COR-L47 (cell line): ENCODE results near the gene LIN37.
A peak's percentile ranks its signal among the peaks of the same experiment; 100 is the strongest.

Experiments used
- DNase-seq: peaks from one replicate; lab custom pipeline; 2025; lab: John Stamatoyannopoulos, UW

Gene LIN37

DNA sequence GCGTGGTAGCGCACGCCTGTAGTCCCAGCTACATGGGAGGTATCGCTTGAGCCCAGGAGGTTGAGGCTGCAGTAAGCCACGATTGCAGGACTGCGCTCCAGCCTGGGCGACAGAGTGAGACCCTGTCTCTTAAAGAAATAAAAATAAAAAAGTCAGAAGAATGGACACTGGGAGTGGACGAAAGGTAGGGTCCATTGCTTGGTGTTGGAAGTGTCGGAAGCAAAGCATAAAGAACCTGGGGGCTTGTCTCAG is 26.6 kb downstream of the LIN37 start:
- DNase-seq, result no peak

DNA sequence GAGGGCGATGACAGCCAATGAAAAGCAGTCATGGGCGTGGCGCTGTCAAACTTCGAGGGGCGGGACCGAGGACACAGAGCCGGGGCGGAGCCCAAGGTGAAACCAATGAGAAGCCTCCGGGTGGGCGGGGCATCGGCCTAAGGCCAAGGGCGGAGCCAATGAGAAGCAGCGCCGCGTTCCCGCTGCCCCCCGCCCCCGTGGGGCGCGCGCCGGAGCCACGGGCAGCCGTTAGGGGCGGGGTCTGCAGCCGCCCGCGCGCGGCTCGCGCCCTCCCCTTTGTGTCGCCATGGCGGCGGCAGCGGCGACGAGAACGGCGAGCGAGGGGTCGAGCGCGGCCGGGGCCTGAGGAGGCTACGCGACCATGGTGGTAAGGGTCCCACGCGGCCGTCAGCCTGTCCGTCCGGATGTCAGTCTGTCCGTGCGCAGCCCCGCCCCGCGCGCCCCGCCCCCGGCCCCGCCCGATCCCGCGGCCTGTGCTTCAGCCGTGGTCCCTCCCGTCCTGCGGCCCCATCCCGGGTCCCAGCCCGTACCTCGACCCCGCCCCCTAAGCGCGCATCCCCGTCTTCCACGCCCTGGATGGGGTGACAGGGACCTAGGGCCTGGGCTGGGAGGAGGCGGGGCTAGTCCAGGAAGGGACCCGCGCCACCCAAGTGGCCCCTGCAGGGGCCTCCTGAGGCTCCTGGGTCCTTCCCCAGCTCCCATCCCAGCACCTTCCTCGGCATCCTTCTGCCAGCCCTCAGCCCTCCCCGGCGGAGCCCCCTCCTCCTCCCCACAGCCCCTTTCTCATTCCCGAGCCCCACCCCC is 27.1 kb downstream of the LIN37 start, which contains the start of gene ARHGAP33:
Gene ARHGAP33, plus strand, starts transcription at position 267 of the 804 bp plus-strand sequence. Its CDS starts 95 bp downstream, at position 362.
- peak; percentile 99 for DNase-seq

DNA sequence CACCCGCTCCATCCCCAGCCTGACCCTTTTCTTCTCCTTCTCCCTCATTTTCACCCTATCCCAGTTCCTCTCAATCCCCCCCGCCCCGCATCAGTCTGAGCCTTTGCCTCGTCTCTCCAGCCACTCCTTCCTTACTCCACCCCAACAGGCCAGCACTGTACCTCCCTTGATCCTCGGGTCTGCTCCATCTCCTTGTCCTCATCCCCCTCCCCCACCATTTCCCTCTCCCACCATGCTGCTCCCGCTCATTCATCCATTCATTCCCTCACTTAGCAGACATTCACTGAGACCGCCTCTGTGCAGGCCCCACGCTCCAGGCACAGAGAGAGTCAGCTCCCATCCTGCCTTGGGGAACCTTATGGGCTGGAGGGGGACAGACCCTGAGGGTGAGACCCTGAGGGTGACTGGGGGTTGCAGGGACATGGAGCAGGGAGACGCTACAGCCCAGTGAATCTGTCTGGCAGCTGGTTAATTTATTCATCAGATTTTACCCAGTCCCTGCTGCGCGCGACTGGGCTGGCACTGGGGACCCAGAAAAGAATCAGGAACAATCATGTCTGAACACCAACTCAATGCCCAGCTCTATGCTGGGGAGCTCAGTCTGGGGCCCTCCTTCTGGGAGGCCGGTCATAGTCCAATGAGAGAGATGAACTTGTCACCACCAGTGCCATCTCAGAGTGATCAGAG is 27.9 kb downstream of the LIN37 start:
- DNase-seq, result no peak

GRCh38 chr19:35777086-35777841 is 28.9 kb downstream of the LIN37 start:
- no peak for DNase-seq

- DNase-seq, result no peak
Observed at GRCh38 chr19:35777961-35778360, 29.6 kb downstream of the LIN37 start.

- no peak for DNase-seq
Observed at GRCh38 chr19:35779033-35779432, 30.7 kb downstream of the LIN37 start.

GRCh38 chr19:35780058-35780457 is 31.7 kb downstream of the LIN37 start:
- DNase-seq, result no peak

DNA sequence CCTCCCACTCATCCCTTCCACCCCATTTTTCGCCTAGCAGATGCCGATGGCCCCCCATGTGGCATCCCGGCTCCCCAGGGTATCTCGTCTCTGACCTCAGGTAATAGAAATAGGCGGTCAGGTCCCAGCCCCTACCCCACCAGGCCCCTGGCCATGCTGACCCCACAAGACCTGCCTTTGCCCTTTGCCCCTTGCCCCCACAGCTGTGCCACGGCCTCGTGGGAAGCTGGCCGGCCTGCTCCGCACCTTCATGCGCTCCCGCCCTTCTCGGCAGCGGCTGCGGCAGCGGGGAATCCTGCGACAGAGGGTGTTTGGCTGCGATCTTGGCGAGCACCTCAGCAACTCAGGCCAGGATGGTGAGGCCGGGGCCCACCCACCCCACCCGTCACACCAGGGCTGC is 32.3 kb downstream of the LIN37 start:
- no peak for DNase-seq

GRCh38 chr19:35781650-35782049 is 33.3 kb downstream of the LIN37 start:
- DNase-seq, result no peak

DNA sequence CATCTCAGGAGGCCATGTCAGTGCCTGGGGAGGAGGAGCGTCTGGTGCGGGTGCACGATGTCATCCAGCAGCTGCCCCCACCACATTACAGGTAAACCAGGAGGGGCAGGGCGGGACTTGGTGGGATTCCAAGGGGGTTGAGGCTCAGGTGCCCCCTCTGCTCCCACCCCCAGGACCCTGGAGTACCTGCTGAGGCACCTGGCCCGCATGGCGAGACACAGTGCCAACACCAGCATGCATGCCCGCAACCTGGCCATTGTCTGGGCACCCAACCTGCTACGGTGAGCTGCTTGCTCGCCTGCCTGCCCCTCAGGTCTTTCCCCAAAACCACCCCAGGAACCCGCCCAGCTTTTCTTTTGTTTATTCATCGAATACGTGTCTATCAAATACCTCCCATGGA is 34.2 kb downstream of the LIN37 start:
- DNase-seq, result no peak

GRCh38 chr19:35783469-35784434 is 35.4 kb downstream of the LIN37 start:
- DNase-seq, result no peak

DNA sequence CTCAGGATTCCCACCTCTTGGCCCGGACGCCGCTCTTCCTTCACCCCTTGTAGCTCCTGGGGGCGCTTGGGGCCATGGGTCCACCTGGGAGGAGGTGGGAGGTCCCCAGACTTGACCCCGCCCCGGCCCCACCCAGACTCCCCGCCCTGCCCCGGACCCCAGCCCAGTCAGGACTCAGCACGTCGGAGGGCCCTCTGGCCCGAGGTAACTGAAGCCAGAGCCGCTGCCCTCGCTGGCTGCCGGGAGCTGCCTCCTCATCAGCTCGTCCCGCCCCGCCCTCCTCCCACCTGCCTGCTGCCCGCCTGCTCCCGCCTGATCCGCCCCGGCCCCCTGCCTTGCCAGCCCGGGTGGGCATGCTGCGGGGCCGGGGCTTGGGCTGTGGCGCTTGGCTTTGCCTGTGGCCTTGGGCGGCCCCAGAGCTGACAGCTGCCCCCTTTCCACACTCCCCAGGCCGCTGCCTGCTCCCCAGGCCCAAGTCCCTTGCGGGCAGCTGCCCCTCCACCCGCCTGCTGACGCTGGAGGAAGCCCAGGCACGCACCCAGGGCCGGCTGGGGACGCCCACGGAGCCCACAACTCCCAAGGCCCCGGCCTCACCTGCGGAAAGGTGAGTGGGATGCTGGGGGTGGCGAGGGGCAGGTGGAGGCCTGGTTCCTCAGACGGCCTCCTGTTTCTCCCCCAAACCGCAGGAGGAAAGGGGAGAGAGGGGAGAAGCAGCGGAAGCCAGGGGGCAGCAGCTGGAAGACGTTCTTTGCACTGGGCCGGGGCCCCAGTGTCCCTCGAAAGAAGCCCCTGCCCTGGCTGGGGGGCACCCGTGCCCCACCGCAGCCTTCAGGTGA is 36.3 kb downstream of the LIN37 start:
- no peak for DNase-seq

GRCh38 chr19:35785339-35785627 is 36.9 kb downstream of the LIN37 start:
- DNase-seq, result no peak

- DNase-seq, result no peak
Observed at GRCh38 chr19:35786299-35787160, 38.2 kb downstream of the LIN37 start.

GRCh38 chr19:35787227-35787799 is 38.9 kb downstream of the LIN37 start:
- DNase-seq, result no peak

DNA sequence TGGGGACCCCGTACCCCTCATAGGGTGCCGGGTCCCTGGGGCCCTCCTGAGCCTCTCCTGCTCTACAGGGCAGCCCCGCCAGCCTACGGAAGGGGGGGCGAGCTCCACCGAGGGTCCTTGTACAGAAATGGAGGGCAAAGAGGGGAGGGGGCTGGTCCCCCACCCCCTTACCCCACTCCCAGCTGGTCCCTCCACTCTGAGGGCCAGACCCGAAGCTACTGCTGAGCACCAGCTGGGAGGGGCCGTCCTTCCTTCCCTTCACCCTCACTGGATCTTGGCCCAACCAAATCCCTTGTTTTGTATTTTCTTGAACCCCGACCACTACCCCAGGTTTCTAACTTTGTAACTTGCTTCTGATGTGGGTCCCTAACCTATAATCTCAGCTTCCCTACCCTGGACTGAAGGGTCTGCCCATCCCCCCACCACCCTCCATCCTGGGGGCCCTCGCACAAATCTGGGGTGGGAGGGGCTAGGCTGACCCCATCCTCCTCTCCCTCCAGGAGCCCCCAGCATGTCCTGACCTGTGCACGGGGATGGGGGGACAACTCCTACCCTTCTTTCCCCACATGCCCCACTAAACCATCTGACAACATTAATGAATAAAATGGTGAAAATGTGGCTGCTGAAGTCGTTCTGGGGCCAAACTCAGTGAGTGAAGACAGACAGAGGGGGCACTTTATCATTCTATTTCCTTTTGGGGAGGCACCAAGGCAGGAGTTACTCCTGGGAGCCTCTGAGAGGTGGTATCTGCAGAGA is 40.0 kb downstream of the LIN37 start:
- no peak for DNase-seq

DNA sequence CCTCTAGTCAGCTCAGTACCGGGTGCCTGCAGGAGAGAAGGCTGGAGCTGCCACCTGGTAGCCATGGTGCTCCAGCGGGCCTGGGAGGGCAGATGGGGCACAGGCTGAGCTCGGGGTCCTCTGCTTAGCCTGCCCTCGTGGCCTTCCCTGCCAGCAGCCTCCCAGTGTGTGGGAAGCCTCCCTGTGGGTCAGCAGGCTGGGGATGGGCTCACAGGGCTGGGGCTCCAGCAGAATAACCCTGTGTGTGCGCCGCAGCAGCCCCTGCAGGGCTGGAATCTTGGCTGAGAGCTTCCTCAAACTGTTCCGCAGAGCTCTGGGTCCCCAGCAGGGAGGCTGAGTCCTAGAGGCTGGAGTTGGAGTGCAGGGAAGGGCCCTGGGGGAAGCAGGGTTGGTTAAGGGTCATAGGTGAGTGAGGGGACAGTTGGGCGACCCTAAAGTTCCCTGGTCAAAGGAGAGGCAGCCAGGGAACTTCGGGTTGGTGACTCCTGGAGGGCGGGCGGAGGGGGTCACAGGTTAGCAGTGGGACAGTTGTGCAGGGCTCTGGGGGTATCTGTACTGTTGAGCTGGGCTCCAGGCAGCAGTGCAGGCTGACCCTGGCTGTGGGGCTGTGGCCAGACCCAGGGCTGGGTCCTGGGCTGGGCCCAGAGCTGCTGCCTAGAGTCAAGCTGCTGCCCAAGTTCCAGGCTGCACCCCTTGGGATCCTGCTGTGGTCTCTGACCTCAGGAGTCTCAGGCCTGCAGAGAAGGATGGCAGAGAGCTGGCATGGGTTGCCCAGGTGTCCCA is 41.0 kb downstream of the LIN37 start:
- no peak for DNase-seq
